Cortex of kidney (tissue), 1 donor: ENCODE measurements around the gene KCNJ8.
"Not testable (repeated sequence)": the region's sequence is repeated elsewhere in the genome, so short reads cannot be mapped to it uniquely, and the experiment has no call there.

Experiments used
- DNase-seq: peaks from one replicate; lab custom pipeline; 2025; lab: John Stamatoyannopoulos, UW

Gene KCNJ8

DNA sequence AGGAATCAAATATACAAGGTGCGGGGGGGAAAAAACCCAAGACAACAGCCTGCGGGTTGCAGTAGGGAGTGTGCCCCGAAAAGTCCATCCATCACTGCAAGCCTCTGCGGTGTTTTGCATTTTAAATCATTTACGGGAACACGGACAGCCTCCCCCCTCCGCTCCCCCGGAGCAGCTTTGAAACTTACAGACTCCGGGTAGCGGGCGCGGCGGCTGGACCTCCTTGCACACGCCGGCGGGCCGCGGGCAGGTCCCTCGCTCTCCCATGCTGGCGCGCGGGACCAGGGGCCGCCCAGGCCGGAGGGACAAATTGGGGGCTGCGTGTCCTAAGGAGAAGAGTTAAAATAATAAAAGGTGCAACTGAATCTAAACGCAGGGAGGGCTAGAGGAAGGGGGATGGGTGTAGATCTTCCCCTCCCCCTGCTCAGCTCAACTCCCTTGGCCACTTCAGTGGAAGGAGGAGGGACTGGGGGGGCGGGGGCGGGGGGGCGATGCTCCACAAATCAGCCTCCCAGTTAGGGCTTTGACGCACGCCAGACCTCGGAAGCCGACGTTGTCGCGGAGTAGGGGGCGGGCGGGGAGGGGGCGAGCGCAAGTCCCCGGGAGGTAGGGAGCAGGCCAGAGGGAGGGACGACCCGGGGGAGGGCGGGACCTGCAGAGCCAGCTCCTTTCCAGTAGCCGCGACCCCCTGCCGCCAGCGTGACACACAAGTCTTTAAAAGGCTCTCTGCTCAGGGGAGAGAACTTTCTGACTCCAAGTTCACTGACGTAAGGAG, at the start of gene KCNJ8:
TSS of gene KCNJ8 (minus strand) at position 349 of the 775 bp plus-strand sequence. CDS start 1,090 bp downstream, outside the sequence.
- no peak for DNase-seq

GRCh38 chr12:21823581-21823980, 49.1 kb upstream of the KCNJ8 start:
- no peak for DNase-seq

- no peak for DNase-seq
These were observed 45.2 kb upstream of the KCNJ8 start for GRCh38 chr12:21819678-21820077.

- no peak for DNase-seq
These were observed 44.7 kb upstream of the KCNJ8 start for GRCh38 chr12:21819236-21819635.

DNA sequence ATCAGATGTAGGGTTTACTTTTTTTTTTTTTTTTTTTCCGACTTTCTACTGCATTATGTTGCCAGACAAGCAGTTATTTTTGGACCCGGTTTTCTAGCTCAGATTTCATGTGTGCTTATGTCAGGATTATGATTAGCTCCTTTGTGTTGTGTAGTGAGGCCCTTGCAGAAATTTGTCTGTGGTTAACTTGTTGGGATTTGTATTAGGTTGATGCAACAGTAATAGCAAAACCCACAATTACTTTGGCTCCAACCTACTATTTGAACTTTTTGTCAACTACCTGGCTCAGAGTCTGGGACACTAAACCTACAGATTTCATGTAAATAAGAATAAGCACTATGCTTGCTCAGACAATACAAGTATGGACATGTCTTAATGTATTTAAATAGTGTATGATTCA, 44.1 kb upstream of the KCNJ8 start:
- no peak for DNase-seq

DNA sequence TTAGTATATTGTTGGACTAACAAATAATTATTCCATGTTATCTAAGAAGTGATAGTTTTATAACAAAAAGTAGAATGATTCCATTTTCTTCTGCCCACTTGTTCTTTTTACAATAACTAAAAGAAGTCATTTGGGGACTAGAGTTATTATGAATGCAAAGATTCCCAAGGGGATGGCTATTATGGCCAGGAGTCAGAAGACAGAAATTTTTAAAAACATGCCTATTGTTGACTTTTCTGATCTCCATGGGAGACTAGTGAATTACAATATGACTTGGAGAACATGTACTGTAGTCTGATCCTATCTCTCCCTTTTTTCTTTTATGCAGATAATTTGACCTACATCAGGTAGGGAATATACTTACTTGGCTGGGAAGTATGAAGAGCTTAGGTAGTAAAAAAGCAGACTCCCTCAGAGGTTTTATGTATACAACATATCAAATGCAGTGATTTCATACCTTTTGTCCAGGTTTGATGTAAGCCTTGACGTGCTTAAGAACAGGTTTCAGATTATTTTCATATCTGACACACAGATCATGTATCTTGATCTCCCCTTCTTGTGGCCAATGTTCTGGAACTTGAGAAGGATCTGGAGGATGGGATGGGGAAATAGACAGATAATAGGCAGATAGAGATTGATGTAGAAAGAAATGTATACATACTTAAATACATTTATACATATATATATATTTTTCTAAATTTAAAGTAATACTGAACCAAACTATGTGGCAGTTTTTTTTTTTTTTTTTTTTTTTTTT, 41.0 kb upstream of the KCNJ8 start:
- no peak for DNase-seq

GRCh38 chr12:21814814-21815213, 40.3 kb upstream of the KCNJ8 start:
- DNase-seq, result no peak

DNA sequence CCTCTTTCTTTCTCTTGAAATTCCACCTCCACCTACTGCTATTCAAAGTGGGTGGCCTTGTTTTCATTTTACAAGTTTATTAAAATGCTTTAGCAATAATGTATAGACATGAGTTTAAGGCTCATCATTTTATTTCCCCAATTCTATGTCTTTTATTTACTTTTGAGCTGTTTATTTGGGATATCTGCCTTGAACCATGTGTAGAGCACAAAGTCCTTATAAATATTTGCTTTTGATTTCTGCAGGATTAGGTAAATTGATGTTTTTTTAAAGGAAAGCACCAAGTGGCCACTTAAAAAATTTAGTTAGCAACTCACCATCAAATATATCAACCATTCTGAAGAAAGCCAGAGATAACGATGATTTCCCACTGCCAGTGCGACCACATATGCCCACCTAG, 39.8 kb upstream of the KCNJ8 start:
- no peak for DNase-seq

GRCh38 chr12:21813751-21814150, 39.2 kb upstream of the KCNJ8 start:
- DNase-seq, result no peak

DNA sequence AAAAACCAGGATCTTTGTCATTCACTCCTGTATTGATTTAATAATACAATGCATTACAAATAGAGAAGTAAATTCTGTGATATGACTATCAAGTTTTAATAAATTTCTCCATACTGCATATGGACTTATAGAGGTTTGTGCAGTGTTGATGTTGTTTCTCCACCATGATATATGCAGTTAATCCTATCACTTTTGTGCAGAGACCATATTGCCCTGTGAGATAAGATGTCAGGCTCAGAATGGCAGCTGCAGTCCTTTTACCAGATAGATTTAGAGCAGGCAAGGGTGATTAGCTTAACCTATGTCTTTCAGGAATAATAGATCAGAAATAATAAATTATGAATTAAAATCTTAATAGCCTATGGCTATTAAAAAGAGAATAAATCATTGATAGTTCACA, 38.6 kb upstream of the KCNJ8 start:
- no peak for DNase-seq

DNA sequence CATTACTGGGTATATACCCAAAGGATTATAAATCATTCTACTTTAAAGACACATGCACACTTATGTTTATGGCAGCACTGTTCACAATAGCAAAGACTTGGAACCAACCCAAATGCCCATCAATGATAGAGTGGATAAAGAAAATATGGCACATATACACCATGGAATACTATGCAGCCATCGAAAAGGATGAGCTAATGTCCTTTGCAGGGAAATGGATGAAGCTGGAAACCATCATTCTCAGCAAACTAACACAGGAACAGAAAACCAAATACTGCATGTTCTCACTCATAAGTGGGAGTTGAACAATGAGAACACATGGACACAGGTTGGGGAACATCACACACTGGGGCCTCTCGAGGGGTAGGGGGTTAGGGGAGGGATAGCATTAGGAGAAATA, 37.8 kb upstream of the KCNJ8 start:
- DNase-seq, result not testable (repeated sequence)

GRCh38 chr12:21809100-21809499, 34.6 kb upstream of the KCNJ8 start:
- DNase-seq, result no peak

DNA sequence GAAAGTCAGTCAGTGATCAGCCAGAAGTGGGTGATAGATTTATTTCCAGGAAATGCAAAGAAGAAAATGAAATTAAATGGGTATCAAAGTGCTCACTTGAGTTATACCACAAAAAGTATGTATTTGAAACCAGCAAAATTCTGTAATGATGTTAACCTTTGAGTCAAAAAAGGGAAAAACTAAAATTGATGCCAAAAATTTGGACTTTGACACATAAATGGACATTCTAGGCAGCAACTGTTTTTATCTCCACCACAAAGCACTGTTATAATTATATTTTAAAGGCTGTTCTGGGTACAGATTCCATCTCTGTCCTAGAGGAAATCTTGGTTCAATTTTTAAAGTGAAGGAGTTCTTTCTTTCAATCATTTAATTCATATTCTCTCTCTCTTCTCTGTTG, 31.7 kb upstream of the KCNJ8 start:
- DNase-seq, result no peak

- DNase-seq, result no peak
These were observed 27.2 kb upstream of the KCNJ8 start for GRCh38 chr12:21801522-21802288.

GRCh38 chr12:21800011-21800410, 25.5 kb upstream of the KCNJ8 start:
- DNase-seq, result no peak

GRCh38 chr12:21797539-21797938, 23.0 kb upstream of the KCNJ8 start:
- DNase-seq, result no peak

GRCh38 chr12:21795648-21796328, 21.3 kb upstream of the KCNJ8 start:
- no peak for DNase-seq

- not testable (repeated sequence) for DNase-seq
These were observed 20.5 kb upstream of the KCNJ8 start for GRCh38 chr12:21794807-21795595.

GRCh38 chr12:21789687-21790086, 15.2 kb upstream of the KCNJ8 start:
- DNase-seq, result not testable (repeated sequence)

DNA sequence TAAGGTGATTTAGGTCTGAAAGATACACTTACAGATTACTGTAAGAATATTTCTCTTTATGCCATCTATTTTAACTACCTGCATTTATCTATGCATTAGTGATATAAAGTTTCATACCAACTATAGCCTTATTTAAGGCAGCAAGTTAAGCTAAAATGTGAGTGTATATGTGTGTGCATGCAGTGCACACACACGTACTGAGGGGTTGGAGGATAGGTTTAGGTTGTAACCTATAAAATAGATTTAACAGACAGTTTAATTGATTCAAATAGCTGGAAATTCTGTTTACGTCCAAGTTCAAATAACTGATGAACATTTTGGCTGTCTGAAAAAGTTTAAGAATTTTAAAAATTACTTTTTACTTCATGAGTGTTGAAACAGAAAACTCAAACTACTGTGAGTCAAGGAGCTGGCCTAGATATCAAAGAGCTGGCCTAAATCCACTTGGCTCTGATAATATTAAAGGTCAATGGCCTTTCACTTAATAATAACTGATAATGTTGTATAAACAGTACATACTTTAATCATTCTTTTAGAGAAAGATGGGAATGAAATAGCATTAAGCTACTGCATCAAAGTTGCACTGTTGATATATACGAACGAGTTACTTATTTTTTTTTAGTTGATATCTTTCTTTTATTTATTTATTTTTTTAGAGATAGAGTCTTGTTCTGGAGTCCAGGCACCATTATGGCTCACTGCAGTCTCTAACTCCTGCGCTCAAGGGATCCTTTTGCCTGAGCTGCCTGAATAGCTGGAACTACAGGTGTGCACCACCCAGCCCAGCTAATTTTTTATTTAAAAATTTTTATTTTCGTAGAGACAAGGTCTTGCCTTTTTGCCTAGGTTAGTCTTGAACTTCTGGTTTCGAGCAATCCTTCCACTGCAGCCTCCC, 13.8 kb upstream of the KCNJ8 start:
- DNase-seq, result no peak
